CD4-positive, alpha-beta T cell treated with Interleukin-2 at 100 ng/mL for 4 hours (primary cell): ENCODE results near the gene ARHGEF12.

ENCODE experiments used
- DNase-seq: peaks from one replicate; pipeline ENCODE4 v3.0.0-alpha.2; 2020; ENCODE audit warnings: low spot score

ARHGEF12 gene

DNA sequence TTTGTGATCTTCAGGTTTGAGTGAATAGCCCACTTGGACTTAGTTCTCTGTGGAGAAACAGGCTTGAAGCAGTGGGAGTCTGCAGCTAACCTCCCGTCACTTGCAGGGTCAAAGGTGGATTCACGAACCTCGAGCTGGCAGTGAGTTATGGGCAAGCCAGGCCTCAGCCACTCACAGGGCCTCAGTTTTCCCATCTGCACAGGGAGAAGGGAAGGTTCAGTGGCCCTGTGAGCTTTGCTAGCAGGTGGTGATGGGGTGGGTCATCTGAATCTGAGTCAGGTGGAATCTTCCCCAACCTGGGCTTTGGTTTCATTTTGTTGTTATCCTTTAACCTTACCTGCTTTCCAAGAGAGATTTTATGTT, 88.7 kb downstream of the ARHGEF12 start:
- no peak for DNase-seq

DNA sequence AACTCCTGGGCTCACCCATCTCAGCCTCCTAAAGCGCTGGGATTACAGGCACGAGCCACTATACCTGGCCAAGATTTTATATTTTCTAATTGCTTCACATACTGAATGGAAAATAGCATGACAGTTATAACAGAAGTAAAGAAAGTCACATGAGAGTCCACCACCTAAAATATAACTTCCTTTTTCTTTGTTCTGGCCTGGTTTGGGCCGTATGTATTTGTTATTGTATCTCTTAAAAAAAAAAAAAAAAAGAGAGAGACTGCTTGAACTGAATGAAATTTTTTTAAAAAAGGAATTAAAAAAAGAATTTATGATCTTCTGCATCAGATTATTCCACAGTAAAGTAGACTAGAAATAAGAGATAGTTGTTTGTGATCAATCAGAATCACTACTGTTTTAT, 89.3 kb downstream of the ARHGEF12 start:
- no peak for DNase-seq

DNA sequence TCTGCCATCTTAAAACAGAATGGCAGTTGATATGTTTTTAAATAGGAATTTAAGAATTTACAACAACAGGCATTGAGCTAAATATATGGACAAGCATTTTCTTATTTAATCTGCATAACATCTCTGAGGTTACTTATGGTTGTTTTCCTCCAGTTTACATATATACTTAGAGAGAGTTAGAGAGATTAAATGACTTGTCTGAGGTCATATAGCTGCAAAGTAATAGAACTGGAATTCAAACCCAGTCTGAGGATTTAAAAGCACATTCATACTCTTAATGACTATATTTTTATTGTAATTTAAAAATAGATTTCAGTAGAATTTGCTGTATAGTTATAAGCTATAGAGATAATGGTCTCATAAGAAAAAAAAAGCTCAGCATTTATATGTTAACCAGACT, 93.9 kb downstream of the ARHGEF12 start:
- DNase-seq = no peak

DNA sequence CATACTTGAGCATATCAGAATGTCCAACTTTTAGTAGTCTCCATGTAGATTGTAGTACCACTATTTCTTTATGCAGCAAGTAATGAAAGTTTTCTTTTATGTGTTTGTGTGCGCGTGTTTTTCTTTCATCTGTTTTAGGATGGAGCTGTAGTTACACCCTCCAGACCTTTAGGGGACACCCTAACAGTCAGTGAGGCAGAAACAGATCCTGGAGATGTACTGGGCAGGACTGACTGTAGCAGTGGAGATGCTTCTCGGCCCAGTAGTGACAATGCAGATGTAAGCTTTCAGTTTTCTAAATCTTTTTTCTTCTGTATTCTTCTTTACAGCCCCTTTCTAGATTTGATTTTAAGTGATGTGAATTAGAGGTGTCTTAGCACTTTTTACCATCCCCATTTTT, 95.4 kb downstream of the ARHGEF12 start:
- no peak for DNase-seq

DNA sequence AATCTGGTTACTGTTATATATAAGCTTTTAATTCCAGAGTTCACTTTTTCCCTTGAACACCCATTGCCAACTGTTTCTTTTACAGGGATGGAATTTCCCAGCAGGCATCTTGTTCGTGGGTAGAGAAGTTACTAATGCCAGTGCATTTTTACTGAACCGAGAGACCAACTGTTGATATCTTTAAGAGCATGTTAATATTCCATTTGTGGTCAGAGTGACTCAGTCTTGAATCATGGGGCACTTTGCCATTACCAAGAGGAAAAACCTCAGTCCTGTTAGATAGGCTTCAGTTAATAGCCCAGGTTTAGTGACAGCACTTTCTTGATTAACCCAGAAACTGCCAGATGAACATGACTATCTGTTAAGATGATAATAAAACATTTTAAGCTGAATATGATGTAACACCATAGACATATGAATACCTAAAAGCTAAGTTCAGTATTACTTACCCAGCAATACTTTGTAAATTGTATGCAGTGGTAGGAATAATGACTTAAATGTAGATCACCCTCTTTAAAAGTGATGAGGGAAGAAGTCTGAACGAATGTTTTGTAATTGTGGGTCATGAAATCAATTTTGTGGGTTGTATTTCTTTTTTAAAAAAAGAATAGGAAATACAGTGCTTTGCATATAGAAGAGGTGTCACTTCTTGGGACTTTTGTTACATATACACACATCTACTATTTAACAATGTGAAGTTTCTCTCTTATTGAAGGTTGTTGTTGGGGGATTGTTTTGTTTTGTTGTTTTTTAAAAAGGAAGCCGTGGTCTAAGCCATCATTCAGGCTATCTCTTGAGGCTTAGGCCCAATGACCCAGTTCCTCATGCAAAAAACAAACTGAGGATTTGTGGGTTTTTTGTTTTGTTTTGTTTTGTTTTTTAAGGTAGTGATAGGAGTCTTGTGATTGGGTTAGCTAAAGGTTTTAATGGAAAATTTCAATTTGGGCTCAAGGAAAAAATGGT, 96.1 kb downstream of the ARHGEF12 start:
- DNase-seq = peak; percentile 28

DNA sequence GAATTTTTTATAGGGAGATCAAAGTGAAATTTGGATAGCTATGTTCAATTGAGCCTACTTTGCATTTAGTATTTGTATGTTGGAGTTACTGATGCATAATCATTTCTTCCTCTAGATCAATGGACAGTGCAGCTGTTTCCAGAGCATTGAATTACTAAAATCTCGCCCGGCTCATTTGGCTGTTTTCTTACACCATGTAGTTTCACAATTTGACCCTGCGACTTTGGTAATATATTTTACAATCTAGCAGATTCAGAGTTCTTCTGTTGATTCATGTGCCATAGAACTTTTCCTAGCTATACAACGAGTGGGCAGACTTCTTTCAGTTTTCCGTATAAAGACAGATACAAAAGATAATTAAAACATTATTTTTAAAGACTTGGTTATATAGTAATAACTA, 105.4 kb downstream of the ARHGEF12 start:
- DNase-seq = no peak

DNA sequence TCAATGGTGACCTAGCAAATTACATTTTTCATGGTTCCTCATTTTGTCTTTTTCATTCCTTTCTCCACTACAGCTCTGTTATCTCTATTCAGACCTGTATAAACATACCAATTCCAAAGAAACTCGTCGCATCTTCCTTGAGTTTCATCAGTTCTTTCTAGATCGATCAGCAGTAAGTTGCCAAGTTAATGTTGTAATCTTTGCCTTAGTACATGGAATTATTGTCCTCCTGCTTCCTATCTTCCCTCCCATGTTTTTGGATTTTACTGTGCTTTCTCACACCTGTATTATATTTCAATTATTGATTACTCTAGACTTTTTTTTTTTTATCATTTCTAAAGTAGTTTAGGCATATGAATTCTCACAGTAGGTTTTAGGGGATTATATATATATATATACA, 105.8 kb downstream of the ARHGEF12 start:
- no peak for DNase-seq

DNA sequence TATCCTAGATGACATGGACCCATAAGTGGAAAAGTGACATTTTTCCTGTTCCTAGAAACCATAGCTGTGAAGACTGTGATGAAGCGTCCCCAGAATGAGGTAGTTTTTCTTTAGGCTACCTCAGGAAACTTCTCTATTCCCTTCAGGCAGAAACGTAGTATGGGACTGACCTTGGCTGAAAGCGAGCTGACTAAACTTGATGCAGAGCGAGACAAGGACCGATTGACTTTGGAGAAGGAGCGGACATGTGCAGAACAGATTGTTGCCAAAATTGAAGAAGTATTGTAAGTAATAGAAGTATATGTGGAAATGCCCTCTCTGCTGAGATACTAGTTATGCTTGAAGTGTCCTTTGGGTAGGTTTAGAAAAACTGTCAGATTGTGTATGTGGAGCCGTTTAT, 110.6 kb downstream of the ARHGEF12 start:
- no peak for DNase-seq

DNA sequence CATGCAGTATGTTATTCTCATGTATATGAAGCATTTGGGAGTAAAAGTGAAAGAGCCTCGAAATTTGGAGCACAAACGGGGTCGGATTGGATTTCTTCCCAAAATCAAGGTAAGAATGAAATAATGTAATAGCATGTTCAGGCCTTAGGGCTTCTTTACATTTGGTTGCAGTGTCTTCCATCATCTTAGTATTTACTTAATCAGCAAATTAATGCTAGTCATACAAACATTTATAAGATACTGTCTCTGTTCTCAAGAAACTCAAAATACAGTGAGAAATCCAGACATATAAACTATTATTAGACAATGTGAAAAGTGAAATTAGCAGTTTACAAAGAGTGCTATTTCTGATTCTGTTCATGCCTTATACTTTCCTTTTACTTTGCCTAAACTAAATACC, 112.0 kb downstream of the ARHGEF12 start:
- DNase-seq = no peak

DNA sequence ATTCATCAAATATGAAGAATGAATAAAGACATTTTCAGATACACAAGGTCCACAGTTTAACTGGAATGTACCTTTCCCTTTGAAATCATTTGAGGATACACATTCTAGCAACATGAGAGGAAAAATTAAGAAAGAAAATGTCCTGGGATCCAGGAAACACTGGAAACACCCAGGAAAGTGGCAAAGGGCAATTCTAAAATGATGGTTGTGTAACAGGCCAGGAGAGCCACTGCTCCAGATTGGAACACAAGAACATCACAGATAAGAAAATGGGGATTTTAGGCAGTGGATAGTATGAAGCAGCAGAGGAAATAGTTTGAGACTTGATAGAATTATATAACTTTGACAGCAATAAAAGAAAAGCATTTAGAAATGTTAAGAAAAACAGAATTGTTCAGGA, 119.3 kb downstream of the ARHGEF12 start:
- DNase-seq = no peak

DNA sequence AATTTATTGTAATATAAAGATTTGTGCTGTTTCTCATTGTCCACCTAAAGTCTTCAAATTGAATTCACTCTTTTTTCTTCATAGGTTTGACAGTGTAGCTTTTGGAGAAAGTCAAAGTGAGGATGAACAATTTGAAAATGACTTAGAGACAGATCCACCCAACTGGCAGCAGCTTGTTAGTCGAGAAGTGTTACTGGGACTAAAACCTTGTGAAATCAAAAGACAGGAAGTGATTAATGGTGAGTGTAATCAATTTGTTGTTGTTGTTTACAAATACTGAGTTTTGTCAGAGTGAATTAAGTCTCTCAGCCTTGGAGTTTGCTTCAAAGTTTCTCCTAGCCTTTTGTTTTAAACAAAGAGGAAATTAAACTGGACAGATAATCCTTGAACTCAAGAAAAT, 121.8 kb downstream of the ARHGEF12 start:
- no peak for DNase-seq

DNA sequence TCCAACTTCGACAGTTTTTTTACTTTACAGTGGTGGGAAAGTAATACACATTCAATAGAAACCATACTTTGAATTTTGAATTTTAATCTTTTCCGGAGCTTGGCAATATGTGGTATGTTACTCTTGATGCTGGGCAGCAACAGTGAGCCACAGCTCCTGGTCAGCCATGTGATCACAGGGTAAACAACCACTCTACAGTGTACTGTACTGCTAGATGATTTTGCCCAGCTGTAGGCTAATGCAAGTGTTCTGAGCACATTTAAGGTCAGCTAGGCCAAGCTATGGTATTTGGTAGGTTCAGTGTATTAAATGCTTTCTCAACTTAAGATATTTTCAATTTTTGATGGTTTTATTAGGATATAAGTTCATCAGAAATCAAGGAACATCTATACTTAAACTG, 126.6 kb downstream of the ARHGEF12 start:
- no peak for DNase-seq

DNA sequence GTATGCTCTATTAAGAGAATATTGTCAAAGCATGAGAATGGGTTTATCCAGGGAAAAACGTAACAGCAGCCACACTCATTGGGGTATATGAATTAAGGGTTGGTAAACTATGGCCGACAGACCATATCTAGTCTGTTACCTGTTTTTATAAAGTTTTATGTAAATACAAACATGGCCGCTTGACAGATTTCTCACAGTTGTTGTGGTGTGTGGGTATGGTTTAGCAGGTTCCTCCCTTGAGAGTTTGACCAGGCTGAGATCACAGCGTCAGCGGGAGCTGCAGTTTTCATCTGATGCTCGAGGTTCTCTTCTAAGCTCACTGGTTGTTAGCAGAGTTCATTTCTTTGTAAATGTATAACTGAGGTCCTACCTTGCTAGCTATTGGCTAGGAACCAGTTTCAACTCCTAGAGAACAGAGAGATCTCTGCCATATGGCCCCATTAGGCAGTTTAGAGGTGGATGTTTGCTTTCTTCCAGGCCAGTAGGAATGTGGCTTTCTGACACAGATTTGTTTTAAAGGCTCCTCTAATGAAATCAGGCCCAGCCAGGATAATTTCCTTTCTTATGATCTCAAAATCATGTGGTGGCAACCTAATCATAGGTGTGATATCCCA, 129.8 kb downstream of the ARHGEF12 start:
- no peak for DNase-seq

DNA sequence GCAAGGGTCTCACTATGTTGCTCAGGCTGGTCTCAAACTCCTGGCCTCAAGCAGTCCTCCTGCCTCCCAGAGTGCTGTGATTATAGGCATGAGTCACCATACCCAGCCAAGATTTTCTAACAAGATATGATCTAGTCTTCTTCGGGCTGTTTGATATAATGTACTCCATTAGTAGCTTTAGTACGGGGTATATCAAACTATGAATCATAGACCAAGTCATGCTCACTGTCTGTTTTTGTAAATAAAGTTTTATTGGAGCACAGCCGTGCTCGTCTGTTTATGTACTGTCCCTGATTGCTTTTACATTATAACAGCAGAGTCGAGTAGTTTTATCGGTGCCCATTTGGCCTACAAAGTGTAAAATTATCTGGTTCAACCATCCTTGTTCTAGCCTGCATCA, 131.4 kb downstream of the ARHGEF12 start:
- no peak for DNase-seq

DNA sequence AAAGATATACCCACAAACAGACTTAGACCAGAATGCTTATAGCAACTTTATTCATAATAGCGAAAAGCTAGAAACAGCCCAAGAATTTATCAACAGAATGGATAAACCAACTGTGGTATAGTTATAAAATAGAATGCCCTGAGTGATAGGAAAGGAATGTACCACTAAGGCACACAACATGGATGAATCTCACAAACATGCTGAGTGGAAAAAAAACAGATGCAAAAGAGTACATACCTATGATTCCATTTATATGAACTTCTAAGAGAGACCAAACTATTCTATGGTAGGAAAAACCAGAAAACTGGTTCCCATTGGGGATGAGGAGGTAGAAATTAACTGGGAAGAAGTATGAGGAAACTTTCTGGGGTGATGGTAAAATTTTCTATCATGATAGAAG, 134.9 kb downstream of the ARHGEF12 start:
- no peak for DNase-seq

DNA sequence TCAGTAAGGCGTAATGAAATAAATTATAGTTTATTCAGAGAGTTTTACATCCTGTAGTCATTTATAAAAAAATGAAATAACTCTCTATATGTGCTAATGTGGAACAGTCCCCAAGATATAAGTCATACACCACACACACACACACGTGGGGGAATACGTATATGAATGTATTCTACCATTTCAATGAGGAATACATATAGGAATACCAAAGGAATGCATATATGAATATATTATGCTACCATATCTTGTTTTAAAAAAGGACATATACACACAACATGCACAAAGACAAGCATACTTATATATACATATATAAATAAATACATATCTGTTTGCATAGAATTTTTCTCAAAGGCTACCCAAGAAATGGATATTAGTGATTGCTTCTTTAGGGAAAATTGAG, 135.8 kb downstream of the ARHGEF12 start:
- DNase-seq = no peak

DNA sequence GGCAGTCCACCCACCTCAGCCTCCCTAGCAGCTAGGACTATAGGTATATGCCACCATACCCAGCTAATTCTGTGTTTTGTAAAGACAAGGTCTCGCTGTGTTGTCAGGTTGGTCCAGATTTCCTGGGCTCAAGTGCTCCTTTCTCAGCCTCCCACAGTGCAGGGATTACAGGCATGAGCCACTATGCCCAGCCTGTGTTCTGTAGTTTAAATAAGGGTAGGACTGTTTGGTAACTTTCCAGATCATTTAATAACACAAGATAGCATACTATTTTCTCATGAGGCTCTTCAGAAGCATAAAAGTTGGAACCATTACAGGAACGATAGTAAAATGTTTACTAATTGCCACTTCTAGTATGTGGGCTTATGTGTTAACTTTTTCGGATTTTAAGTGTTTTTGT, 137.3 kb downstream of the ARHGEF12 start:
- DNase-seq = no peak

DNA sequence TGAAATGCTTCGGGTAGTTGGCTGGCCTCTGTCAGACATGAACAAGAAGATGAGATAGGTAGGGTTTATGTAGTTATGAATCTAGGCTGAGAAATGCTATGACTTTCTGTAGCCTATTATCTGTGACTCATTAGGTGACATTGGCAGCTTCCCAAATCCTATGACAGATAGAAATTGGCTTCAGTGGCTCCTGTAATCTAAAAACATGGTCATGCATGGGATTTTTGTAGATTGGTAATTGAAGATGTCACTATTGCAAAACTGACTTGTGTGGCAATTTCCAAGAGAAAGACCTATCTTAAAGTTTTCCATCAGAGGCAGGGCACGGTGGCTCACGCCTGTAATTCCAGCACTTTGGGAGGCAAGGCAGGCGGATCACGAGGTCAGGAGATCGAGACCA, 145.9 kb downstream of the ARHGEF12 start:
- no peak for DNase-seq

DNA sequence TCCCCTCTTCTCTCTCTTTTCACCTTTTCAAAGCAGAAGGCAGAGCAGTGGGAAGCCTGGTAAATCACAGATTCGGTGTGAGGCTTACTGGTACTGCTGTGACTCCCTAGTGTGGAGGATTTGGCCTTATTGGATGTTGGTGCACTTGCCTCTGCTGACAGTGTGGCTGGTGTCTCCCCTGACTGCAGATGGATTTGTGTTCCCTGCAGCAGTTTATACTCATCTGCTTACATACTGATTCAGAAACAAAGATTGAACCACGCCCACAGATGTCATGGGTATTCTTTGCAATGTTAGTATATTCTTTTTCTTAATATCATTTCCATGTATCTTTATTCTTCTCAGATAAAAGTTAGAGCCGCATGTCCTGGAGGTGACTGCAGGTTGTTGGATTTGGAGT, 148.5 kb downstream of the ARHGEF12 start:
- no peak for DNase-seq

DNA sequence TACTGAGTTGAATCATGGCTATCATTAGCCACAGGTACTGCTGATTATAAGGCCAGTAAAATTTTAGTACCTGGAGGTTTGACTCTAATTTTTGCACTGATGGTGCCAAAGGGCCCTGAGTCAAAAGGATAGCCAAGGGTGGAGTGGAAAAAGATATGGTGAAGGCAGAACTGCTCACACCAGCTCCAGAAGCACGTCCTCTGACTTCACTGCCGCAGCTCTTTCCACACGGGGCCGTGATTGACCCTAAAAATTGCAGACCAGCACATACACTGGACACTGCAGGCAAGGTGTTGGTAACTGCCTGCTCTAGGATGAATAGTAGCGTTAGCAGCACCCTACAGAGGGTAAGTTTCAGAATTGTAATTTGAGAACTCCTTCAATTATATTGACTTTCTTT, 149.9 kb downstream of the ARHGEF12 start:
- no peak for DNase-seq

DNA sequence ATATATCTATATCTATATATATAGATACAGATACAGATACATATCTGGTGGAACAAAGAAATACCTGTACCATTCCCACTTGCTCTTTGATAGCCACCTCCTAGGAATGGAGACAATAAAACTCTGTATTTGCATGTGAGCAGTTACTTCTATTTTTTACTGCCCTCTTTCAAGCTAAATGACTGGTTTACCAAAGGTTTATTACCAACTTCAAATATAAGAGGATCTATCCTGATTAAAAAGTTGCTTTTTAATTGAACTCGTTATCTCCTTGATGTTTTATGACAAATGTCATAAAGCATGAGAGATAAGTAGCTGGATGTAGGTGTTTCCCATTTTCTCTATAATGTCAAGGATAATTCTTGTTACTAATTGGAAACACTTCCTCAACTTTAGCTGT, 153.6 kb downstream of the ARHGEF12 start:
- DNase-seq = no peak

DNA sequence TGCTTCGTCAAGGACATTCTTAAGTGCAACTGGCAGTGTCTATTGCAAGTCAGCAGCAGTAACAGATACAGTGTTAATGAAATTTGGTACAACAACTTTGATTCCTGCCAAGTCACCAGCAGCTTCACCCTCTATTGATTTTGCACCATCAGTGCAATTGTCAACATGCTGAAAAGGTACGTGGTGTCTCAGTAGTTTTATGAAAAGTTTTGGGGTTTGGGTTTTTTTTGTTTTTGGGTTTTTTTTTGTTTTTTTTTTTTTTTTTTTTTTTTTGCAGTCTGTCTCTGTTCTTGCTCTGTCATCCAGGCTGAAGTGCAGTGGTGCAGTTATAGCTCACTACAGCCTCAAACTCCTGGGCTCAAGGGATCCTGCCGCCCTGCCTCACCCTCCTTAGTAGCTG, 156.3 kb downstream of the ARHGEF12 start:
- no peak for DNase-seq

DNA sequence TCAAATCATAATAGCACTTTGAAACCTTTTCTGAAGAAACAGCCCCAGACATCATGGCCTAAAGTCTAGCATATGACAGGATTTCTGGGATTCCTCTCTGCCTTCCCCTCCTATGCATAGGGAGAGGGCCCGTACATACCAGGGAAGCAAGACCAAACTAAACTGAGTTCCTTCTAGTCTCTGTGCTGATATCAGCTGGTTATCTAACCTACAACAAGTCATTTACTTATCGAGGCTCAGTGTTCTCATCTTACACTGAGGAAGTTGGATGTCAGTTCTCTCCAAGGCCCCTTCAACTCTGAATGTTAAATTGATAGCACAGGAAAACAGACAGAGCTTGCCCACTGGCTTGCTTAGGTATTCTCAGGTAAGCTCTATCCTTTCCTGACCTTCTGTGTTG, 158.4 kb downstream of the ARHGEF12 start:
- no peak for DNase-seq

DNA sequence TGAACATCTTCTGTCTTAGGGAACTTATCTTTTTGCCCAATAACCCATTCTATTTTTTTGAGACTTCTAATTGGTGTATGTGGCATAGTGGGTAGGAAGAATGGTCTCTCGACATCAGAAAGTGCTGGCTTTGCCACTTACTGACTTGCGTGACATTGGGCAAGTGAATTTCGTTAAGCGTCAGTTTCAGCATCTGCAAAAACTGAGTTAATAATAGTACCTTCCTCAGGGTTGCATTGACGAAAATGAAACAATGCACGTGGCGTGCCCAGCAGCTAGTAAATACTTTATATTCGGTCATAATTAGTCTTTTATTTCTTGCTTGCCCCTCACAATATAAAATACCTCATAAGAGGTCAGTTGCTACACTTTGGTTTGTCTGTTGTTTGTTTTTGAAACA, 162.9 kb downstream of the ARHGEF12 start:
- no peak for DNase-seq
